HepG2 (cell line): ENCODE results near the gene SQSTM1. TPM values are rescaled to one million over a fixed set of nuclear protein-coding genes. Genes with fewer than 3 reads are reported as not detected.

Experiments
- ATAC-seq: fragments of 200-7000 bp; cut with Tn5 transposase; 3 replicates; pipeline ENCODE4 v1.9.1; 2020; ENCODE audit warnings: mild to moderate bottlenecking, moderate library complexity
- BruUV-seq: library from RNA; stranded (reverse); fragments of 400-500 nt; replicated peaks from 2 replicates; lab custom pipeline; 2021; lab: Mats Ljungman, UMichigan
- CTCF ChIA-PET: fragments of 300-600 bp; formaldehyde crosslinking; extraction: SDS; loops from one replicate; lab custom pipeline; 2021; ENCODE audit warnings: low total read pairs, inconsistent platforms, low intra/inter-chr PET ratio; lab: Yijun Ruan, JAX
- POLR2A ChIA-PET: fragments of 350-600 bp; sonication (Branson Sonifier 250); formaldehyde crosslinking; loops from one replicate; lab custom pipeline; 2020; ENCODE audit warnings: antibody characterized with exemption, inconsistent platforms; lab: Yijun Ruan, JAX
- DNase-seq: peaks from one replicate; pipeline ENCODE4 v3.0.0-alpha.2; 2015; ENCODE audit warnings: low spot score
- FAIRE-seq: peaks from 3 replicates; lab custom pipeline; 2011; peaks lifted over from hg19 to GRCh38; lab: Jason Lieb, UNC
- H2AFZ ChIP-seq: one replicate; pipeline ENCODE4 v1.6.1; 2011; ENCODE audit warnings: low read length, inconsistent platforms
- H3K27ac ChIP-seq: fragments of 300-600 bp; 3 replicates; pipeline ENCODE4 v1.8.0; 2011; ENCODE audit warnings: mixed run types, mild to moderate bottlenecking, mixed read lengths, low read length, inconsistent platforms; ENCODE audit not compliant: insufficient read depth; ENCODE audit errors: extremely low read length
- H3K27me3 ChIP-seq, 2 experiments: fragments of 200-600 bp in 1 of 2; 2 replicates in 1 of 2; 3 replicates in 1 of 2; pipeline versions ENCODE4 v1.6.0 to v1.8.0; 2011; ENCODE audit warnings: low read length in 2 of 2, mild to moderate bottlenecking in 2 of 2, moderate library complexity in 2 of 2, inconsistent platforms in 1 of 2; ENCODE audit not compliant: insufficient read depth in 2 of 2, control insufficient read depth in 1 of 2
- H3K36me3 ChIP-seq, 2 experiments: fragments of 200-600 bp in 1 of 2; replicated peaks in 1 of 2; 2 replicates in 1 of 2; 3 replicates in 1 of 2; pipeline versions ENCODE4 v1.5.1 to v1.8.0; 2011; ENCODE audit warnings: low read length in 2 of 2, inconsistent platforms in 1 of 2; ENCODE audit not compliant: insufficient read depth in 2 of 2, control insufficient read depth in 1 of 2
- H3K4me1 ChIP-seq: 2 replicates; pipeline ENCODE4 v1.5.1; 2012; ENCODE audit warnings: low read length, inconsistent platforms; ENCODE audit not compliant: insufficient read depth
- H3K4me2 ChIP-seq: 2 replicates; pipeline ENCODE4 v1.6.0; 2011; ENCODE audit warnings: low read depth, low read length, inconsistent platforms
- H3K4me3 ChIP-seq, 3 experiments: fragments of 200-600 bp in 1 of 3; sonication (generic), shearing (Covaris generic) in 1 of 3; replicated peaks in 1 of 3; 2 replicates each; pipeline ENCODE4 v1.5.1; 2011 to 2016; ENCODE audit warnings: low read length in 3 of 3, inconsistent platforms in 2 of 3, low read depth in 2 of 3, mild to moderate bottlenecking in 2 of 3, control low read depth in 1 of 3, mixed read lengths in 1 of 3; ENCODE audit not compliant: insufficient read depth in 1 of 3
- H3K79me2 ChIP-seq: one replicate; pipeline ENCODE4 v1.6.1; 2011; ENCODE audit warnings: low read length, inconsistent platforms; ENCODE audit not compliant: insufficient read depth
- H3K9ac ChIP-seq: 2 replicates; pipeline ENCODE4 v1.6.0; 2011; ENCODE audit warnings: mild to moderate bottlenecking, low read depth, low read length, inconsistent platforms; ENCODE audit not compliant: insufficient read depth
- H3K9me3 ChIP-seq: 2 replicates; pipeline ENCODE4 v1.5.1; 2012; ENCODE audit warnings: mild to moderate bottlenecking, low read length
- H4K20me1 ChIP-seq: 2 replicates; pipeline ENCODE4 v1.6.0; 2011; ENCODE audit warnings: inconsistent platforms, mild to moderate bottlenecking, low read length, moderate library complexity; ENCODE audit not compliant: insufficient read depth
- AGO1 ChIP-seq: fragments of 200-400 bp; formaldehyde crosslinking; IDR thresholded peaks from 2 replicates; pipeline ENCODE4 v1.6.1; 2017; ENCODE audit warnings: mild to moderate bottlenecking, low read depth, low read length, moderate library complexity; ENCODE audit not compliant: poor library complexity, severe bottlenecking
- AGO2 ChIP-seq: fragments of 200-400 bp; formaldehyde crosslinking; optimal IDR thresholded peaks from 2 replicates; pipeline ENCODE3; 2017; ENCODE audit warnings: mild to moderate bottlenecking, low read depth, low read length, moderate library complexity
- LCORL ChIP-seq, 2 experiments: fragments of 450-650 bp in 1 of 2; sonication (generic) in 1 of 2; formaldehyde crosslinking in 1 of 2; IDR thresholded peaks; 2 replicates each; pipeline versions ENCODE4 v1.5.0 to v1.6.1; 2017 to 2020; ENCODE audit warnings: antibody characterized with exemption in 1 of 2, missing genetic modification reagents in 1 of 2
- NRL ChIP-seq: sonication (generic); formaldehyde crosslinking; IDR thresholded peaks from 2 replicates; pipeline ENCODE4 v1.5.0; 2020; ENCODE audit warnings: missing genetic modification reagents, mild to moderate bottlenecking, moderate library complexity, borderline replicate concordance
- RBM22 ChIP-seq: fragments of 200-400 bp; formaldehyde crosslinking; optimal IDR thresholded peaks from 2 replicates; pipeline ENCODE3; 2017; ENCODE audit warnings: mild to moderate bottlenecking, low read length, moderate library complexity
- SALL1 ChIP-seq: sonication (generic); formaldehyde crosslinking; IDR thresholded peaks from 2 replicates; pipeline ENCODE4 v1.8.0; 2022; ENCODE audit warnings: mild to moderate bottlenecking, missing genetic modification reagents
- U2AF2 ChIP-seq: fragments of 200-400 bp; formaldehyde crosslinking; IDR thresholded peaks from 2 replicates; pipeline ENCODE4 v1.6.1; 2017; ENCODE audit warnings: low read depth, mild to moderate bottlenecking, low read length
- ZBTB7A ChIP-seq: sonication (generic); formaldehyde crosslinking; IDR thresholded peaks from 2 replicates; pipeline ENCODE4 v1.8.0; 2022; ENCODE audit warnings: mild to moderate bottlenecking, missing genetic modification reagents
- ZNF264 ChIP-seq: sonication (generic); formaldehyde crosslinking; IDR thresholded peaks from 2 replicates; pipeline ENCODE4 v1.4.0; 2020; ENCODE audit warnings: missing genetic modification reagents
- ZNF501 ChIP-seq: sonication (generic); formaldehyde crosslinking; IDR thresholded peaks from 2 replicates; pipeline ENCODE4 v1.5.1; 2020; ENCODE audit warnings: mild to moderate bottlenecking, moderate library complexity, missing genetic modification reagents
- ZNF75D ChIP-seq: sonication (generic); formaldehyde crosslinking; IDR thresholded peaks from 2 replicates; pipeline ENCODE4 v1.8.1; 2023; ENCODE audit warnings: missing genetic modification reagents, mild to moderate bottlenecking, borderline replicate concordance
- WGBS: methylation state at CpG from one replicate; pipeline ENCODE4 v1.1.6; 2017; ENCODE audit warnings: low lambda C conversion rate; 5-methylcytosine and 5-hydroxymethylcytosine counted together
- in situ Hi-C: cut with HindIII; loops from 2 replicates; pipeline ENCODE4 v1.10.0; 2017; ENCODE audit warnings: low pct_unique_long_range_greater_than_20kb; ENCODE audit not compliant: extremely low pct_ligation_motif_present
- intact Hi-C: fragments of 100-400 bp; cut with micrococcal nuclease; formaldehyde crosslinking; loops from one replicate; pipeline ENCODE4 v1.10.0; 2022; ENCODE audit not compliant: unreplicated experiment
- polyA plus RNA-seq, 8 experiments: library from polyadenylated mRNA; depleted of rRNA in 3 of 8; stranded (reverse) in 7 of 8; unstranded in 1 of 8; fragments of >200 nt; fragmentation: Illumina TruSeq in 4 of 8; extraction: Trizol in 4 of 8; gene quantifications; 2 replicates each; pipeline versions ENCODE4 v1.2.1 to v1.2.3, GENCODE V29; 2011 to 2016; ENCODE audit warnings: low read depth in 4 of 8, missing spikeins in 1 of 8, mixed read lengths in 1 of 8; ENCODE audit not compliant: insufficient read depth in 1 of 8
- total RNA-seq, 5 experiments: library from RNA; depleted of rRNA; stranded (reverse); fragments of >200 nt; fragmentation: Illumina TruSeq; extraction: Trizol; gene quantifications; 2 replicates each; pipeline ENCODE4 v1.2.3, GENCODE V29; 2016; ENCODE audit warnings: low read depth in 1 of 5
- TF ChIP-seq, protein P1 (sequence below): sonication (generic); formaldehyde crosslinking; IDR thresholded peaks from 2 replicates; pipeline ENCODE4 v1.4.0; 2020; ENCODE audit warnings: missing genetic modification reagents
- TF ChIP-seq, protein P2 (sequence below): sonication (generic); formaldehyde crosslinking; IDR thresholded peaks from 2 replicates; pipeline ENCODE4 v1.4.0; 2020; ENCODE audit warnings: mild to moderate bottlenecking, missing genetic modification reagents

SQSTM1 gene
- total and polyA plus RNA-seq, 2 of the 13 experiments (the other 11 are each of a cell fraction or from before 2014, with no cell fraction given) = 90.9 to 160 TPM

DNA sequence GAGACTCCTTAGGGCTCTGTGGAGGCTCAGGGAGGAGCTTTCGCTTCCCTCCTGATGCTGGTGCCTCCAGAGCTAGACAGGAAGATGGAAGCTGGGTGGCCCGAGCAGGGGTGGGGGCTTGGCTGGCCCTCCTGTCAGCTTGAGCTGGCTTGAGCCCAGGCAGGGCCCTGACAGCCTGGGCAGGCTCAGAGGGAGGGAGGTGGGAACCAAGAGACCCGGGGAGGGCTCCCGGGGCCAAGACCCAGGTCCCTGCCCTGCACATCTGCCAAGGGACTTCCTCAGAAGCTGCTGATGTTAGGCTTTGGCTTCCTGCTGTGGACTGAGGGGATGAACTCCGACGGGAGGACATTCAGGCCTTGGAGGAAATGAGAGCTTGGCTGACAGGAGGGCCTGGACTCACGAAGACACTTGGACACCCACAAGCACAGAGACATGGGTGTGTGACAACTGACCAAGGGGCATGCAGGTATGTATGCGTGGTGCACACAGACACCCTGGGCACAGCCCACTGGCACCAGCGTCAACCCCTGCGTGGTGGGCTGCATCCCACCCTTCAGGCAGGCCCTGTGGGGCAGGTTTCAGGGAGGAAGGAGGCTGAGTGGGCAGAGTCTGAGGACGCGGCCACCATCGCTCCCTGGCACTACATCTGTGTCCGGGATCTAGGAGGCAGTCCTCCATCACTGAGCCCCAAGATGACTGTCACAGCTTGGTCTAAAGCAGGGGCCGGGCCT is 28.7 kb upstream of the SQSTM1 start:
- Histone ChIP-seq H4K20me1 (no peaks in the 10 kb centered on the region), H3K9me3 (no peaks in the 10 kb centered on the region), H3K36me3 (peaks cover 0 to 1% of the 10 kb centered on the region in 2 experiments; a peak in 1 of 5 replicates), H3K4me1 (peaks cover 53% of the 10 kb centered on the region), H2AFZ (no peak overlapping the region), H3K9ac (no peak overlapping the region), H3K4me2 (no peak overlapping the region; the same call in 1 of the 2 replicates), H3K79me2 (no peaks in the 10 kb centered on the region), H3K27me3 (no peaks in the 10 kb centered on the region), H3K4me3 (no peak overlapping the region), H3K27ac (no peak overlapping the region)
- FAIRE-seq = no peak
- 73% methylated on average over 4 of the region's 15 CpGs for WGBS
- DNase-seq = no peak
- BruUV-seq = no TSS peak
- TF ChIP-seq RBM22 (peak; percentile 16), AGO1 (peak; percentile 17), NRL (no peak), AGO2 (peak; percentile 45)
- intact Hi-C loops = no loop called here
- POLR2A ChIA-PET = no interaction called here
- ATAC-seq = no peak
- in situ Hi-C loops = no loop called here
- CTCF ChIA-PET = no interaction called here

DNA sequence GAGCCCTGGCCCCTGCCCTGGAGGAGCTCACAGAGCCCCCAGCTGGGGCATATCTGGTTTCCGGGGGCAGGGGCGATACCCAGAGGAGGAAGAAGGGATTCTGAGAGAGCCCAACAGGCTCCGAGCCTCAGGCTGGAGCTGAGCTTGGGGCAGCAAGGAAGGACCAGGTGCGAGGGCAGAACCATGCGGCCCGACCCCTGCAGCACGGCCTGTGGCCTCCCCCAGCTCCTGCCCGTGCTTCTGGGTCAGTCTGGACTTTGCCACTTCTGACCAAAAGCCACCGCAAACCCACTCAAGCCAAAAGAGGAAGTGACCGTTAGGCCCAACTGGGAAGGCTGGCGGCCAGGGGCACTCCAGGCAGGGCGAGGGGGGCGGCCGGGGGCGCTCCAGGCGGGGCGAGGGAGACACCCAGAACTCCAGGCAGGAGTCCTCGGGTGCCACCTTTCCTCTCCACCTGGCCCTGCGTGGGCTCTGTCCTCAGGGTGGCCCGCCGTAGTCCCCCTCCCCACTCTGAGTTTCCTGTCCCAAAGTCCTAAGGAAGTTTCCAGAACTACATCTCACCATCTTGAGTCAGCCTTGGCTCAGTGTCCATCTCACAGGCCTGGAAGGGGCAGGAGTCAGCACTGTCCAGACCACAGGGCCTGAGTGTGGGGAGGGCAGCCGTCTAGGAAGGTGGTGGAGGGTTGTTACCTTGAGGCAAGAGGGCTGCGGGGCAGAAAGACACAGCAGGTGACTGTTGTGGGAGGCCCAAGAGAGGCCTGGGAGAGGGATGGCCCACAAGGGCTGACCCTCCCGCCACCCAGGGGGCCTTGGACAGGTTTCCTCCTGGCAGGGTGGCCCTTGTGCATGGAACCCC is 27.9 kb upstream of the SQSTM1 start:
- ATAC-seq (no peak), FAIRE-seq (no peak), DNase-seq (no peak)
- Histone ChIP-seq H3K4me2 (peak overlapping the region; percentile 10; the same call in 1 of the 2 replicates), H3K9me3 (no peaks in the 10 kb centered on the region), H3K4me1 (peaks cover 48% of the 10 kb centered on the region), H3K27ac (no peak overlapping the region), H3K36me3 (peaks cover under 1 to 1% of the 10 kb centered on the region in 2 experiments; a peak in 2 of 5 replicates), H2AFZ (no peak overlapping the region), H3K79me2 (no peaks in the 10 kb centered on the region), H3K9ac (no peak overlapping the region), H3K4me3 (no peak overlapping the region), H4K20me1 (no peaks in the 10 kb centered on the region), H3K27me3 (no peaks in the 10 kb centered on the region)
- intact Hi-C loops = no loop called here
- ChIA-PET POLR2A (interaction anchor here (1.1 to 1.5 kb wide), 2 partner anchors 31 to 39 kb away, joined by 3 read pairs; no protein-coding TSS in a partner anchor), CTCF (no interaction called here)
- in situ Hi-C loops = no loop called here
- WGBS = 59% methylated on average over 17 of the region's 24 CpGs
- no TSS peak for BruUV-seq
- TF ChIP-seq, protein P1, sequence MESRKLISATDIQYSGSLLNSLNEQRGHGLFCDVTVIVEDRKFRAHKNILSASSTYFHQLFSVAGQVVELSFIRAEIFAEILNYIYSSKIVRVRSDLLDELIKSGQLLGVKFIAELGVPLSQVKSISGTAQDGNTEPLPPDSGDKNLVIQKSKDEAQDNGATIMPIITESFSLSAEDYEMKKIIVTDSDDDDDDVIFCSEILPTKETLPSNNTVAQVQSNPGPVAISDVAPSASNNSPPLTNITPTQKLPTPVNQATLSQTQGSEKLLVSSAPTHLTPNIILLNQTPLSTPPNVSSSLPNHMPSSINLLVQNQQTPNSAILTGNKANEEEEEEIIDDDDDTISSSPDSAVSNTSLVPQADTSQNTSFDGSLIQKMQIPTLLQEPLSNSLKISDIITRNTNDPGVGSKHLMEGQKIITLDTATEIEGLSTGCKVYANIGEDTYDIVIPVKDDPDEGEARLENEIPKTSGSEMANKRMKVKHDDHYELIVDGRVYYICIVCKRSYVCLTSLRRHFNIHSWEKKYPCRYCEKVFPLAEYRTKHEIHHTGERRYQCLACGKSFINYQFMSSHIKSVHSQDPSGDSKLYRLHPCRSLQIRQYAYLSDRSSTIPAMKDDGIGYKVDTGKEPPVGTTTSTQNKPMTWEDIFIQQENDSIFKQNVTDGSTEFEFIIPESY (CRISPR knock-in tag) = peak; percentile 88
- TF ChIP-seq ZNF264 = no peak
- peak; percentile 10; the same call in 1 of the 2 replicates for TF ChIP-seq SALL1 (CRISPR knock-in tag)
- TF ChIP-seq ZBTB7A (CRISPR knock-in tag) = no peak
- 0 out of 2 replicates have a peak, but pooled peaks have one; percentile 15 for TF ChIP-seq ZNF501
- TF ChIP-seq U2AF2 = no peak
- no peak for TF ChIP-seq ZNF75D (CRISPR knock-in tag)
- TF ChIP-seq, protein P2, sequence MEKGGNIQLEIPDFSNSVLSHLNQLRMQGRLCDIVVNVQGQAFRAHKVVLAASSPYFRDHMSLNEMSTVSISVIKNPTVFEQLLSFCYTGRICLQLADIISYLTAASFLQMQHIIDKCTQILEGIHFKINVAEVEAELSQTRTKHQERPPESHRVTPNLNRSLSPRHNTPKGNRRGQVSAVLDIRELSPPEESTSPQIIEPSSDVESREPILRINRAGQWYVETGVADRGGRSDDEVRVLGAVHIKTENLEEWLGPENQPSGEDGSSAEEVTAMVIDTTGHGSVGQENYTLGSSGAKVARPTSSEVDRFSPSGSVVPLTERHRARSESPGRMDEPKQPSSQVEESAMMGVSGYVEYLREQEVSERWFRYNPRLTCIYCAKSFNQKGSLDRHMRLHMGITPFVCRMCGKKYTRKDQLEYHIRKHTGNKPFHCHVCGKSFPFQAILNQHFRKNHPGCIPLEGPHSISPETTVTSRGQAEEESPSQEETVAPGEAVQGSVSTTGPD (CRISPR knock-in tag) = no peak
- TF ChIP-seq LCORL (IDR thresholded peaks at IDR 0.05) = no peak
- TF ChIP-seq LCORL (CRISPR knock-in tag; IDR thresholded peaks at IDR 0.05) = peak; percentile 41; the same call in 1 of the 2 replicates
